HG03095 (cell line): ENCODE data around the gene SF3B4.

Experiments used
- ATAC-seq: cut with Tn5 transposase; IDR thresholded peaks from one replicate; pipeline ENCODE4 v1.9.1; 2021; ENCODE audit warnings: moderate library complexity; ENCODE audit not compliant: unreplicated experiment

Gene SF3B4

GRCh38 chr1:149934356-149934755 lies 6.8 kb upstream of the SF3B4 start:
- no peak for ATAC-seq

GRCh38 chr1:149933208-149933607 lies 5.6 kb upstream of the SF3B4 start:
- no peak for ATAC-seq

- no peak for ATAC-seq
Measured at GRCh38 chr1:149932474-149932873, 4.9 kb upstream of the SF3B4 start.

GRCh38 chr1:149931212-149931790 lies 3.7 kb upstream of the SF3B4 start:
- ATAC-seq: no peak

- no peak for ATAC-seq
Measured at GRCh38 chr1:149929856-149930255, 2.3 kb upstream of the SF3B4 start.

GRCh38 chr1:149928401-149928724 lies 760 bp upstream of the SF3B4 start:
- no peak for ATAC-seq

- ATAC-seq: no peak
Measured at GRCh38 chr1:149927056-149927562, 494 bp downstream of the SF3B4 start.

GRCh38 chr1:149926296-149926695 lies 1.3 kb downstream of the SF3B4 start:
- ATAC-seq: no peak

- no peak for ATAC-seq
Measured at GRCh38 chr1:149925751-149926150, 1.9 kb downstream of the SF3B4 start.

GRCh38 chr1:149925345-149925744 lies 2.3 kb downstream of the SF3B4 start:
- no peak for ATAC-seq

- ATAC-seq: no peak
Measured at GRCh38 chr1:149923626-149924025, 4.0 kb downstream of the SF3B4 start.

- ATAC-seq: no peak
Measured at GRCh38 chr1:149917571-149918144, 9.9 kb downstream of the SF3B4 start, which contains the start of gene SV2A. TSS of gene SV2A (minus strand) at chr1:149917844. CDS start at chr1:149913840, 4,004 bp downstream.

- ATAC-seq: no peak
Measured at GRCh38 chr1:149916898-149917252, 10.7 kb downstream of the SF3B4 start.

GRCh38 chr1:149916193-149916897 lies 11.3 kb downstream of the SF3B4 start:
- ATAC-seq: no peak

- no peak for ATAC-seq
Measured at GRCh38 chr1:149915429-149916192, 12.0 kb downstream of the SF3B4 start.

GRCh38 chr1:149914545-149914944 lies 13.1 kb downstream of the SF3B4 start:
- no peak for ATAC-seq

GRCh38 chr1:149906570-149907075 lies 21.0 kb downstream of the SF3B4 start:
- ATAC-seq: no peak

GRCh38 chr1:149903836-149904491 lies 23.6 kb downstream of the SF3B4 start:
- no peak for ATAC-seq

- peak; percentile 95 for ATAC-seq
Measured at GRCh38 chr1:149899460-149900284, 27.9 kb downstream of the SF3B4 start, which contains the start of gene BOLA1. TSS of gene BOLA1 (plus strand) at chr1:149899568. CDS start at chr1:149900060, 492 bp downstream.

- no peak for ATAC-seq
Measured at GRCh38 chr1:149896575-149896974, 31.0 kb downstream of the SF3B4 start.
